Liver (tissue), 9 donors: ENCODE data around the gene TCF7L2. TPM values are rescaled to one million over a fixed set of nuclear protein-coding genes. Genes with fewer than 3 reads are reported as not detected.

Source experiments
- DNase-seq: peaks from one replicate; pipeline ENCODE4 v3.0.0-alpha.2; 2017; ENCODE audit warnings: low spot score
- H3K27ac ChIP-seq, 2 donors: one replicate each; pipeline ENCODE4 v1.7.0; 2013; ENCODE audit warnings: inconsistent platforms in 2 of 2, low read length in 2 of 2, control low read depth in 1 of 2, low read depth in 1 of 2, mild to moderate bottlenecking in 1 of 2
- H3K27me3 ChIP-seq, 4 donors: one replicate each; pipeline versions ENCODE4 v1.6.1 to v1.7.0; 2013; ENCODE audit warnings: low read length in 3 of 4, inconsistent platforms in 1 of 4, mild to moderate bottlenecking in 1 of 4, moderate library complexity in 1 of 4; ENCODE audit not compliant: control insufficient read depth in 4 of 4, insufficient read depth in 4 of 4
- H3K36me3 ChIP-seq, 4 donors: one replicate each; pipeline versions ENCODE4 v1.6.1 to v1.7.0; 2013; ENCODE audit warnings: low read length in 3 of 4, mild to moderate bottlenecking in 3 of 4, low read depth in 1 of 4, moderate library complexity in 1 of 4; ENCODE audit not compliant: control insufficient read depth in 4 of 4, insufficient read depth in 3 of 4
- H3K4me1 ChIP-seq, 4 donors: one replicate each; pipeline versions ENCODE4 v1.6.1 to v1.7.0; 2013; ENCODE audit warnings: low read length in 3 of 4, mild to moderate bottlenecking in 3 of 4, moderate library complexity in 1 of 4; ENCODE audit not compliant: control insufficient read depth in 4 of 4, insufficient read depth in 4 of 4
- H3K4me3 ChIP-seq, 3 donors: one replicate each; pipeline versions ENCODE4 v1.6.1 to v1.7.0; 2013; ENCODE audit warnings: low read length in 3 of 3, control low read depth in 1 of 3, low read depth in 1 of 3, mild to moderate bottlenecking in 1 of 3
- H3K9ac ChIP-seq, 2 donors: one replicate each; pipeline ENCODE4 v1.7.0; 2013; ENCODE audit warnings: low read length in 2 of 2, mild to moderate bottlenecking in 2 of 2, moderate library complexity in 2 of 2, control low read depth in 1 of 2, low read depth in 1 of 2
- H3K9me3 ChIP-seq, 4 donors: one replicate each; pipeline versions ENCODE4 v1.6.1 to v1.7.0; 2013; ENCODE audit warnings: low read length in 3 of 4; ENCODE audit not compliant: control insufficient read depth in 4 of 4
- FOXA1 ChIP-seq: IDR thresholded peaks from 2 replicates; pipeline ENCODE4 v1.6.1; 2016; ENCODE audit warnings: antibody characterized with exemption
- FOXA2 ChIP-seq: IDR thresholded peaks from 2 replicates; pipeline ENCODE4 v1.6.1; 2016; ENCODE audit warnings: antibody characterized with exemption
- GABPA ChIP-seq, 2 donors: IDR thresholded peaks in 1 of 2; conservative IDR thresholded peaks in 1 of 2; 2 replicates each; pipeline ENCODE4 v1.6.1; 2016; ENCODE audit warnings: antibody characterized with exemption in 2 of 2, mild to moderate bottlenecking in 1 of 2, moderate library complexity in 1 of 2
- HNF4A ChIP-seq, 2 donors: conservative IDR thresholded peaks; 2 replicates each; pipeline ENCODE4 v1.6.1; 2016; ENCODE audit warnings: antibody characterized with exemption in 2 of 2, mild to moderate bottlenecking in 2 of 2
- HNF4G ChIP-seq: IDR thresholded peaks from 2 replicates; pipeline ENCODE4 v1.6.1; 2016; ENCODE audit warnings: antibody characterized with exemption
- JUND ChIP-seq, 2 donors: IDR thresholded peaks; 2 replicates each; pipeline ENCODE4 v1.6.1; 2016; ENCODE audit warnings: antibody characterized with exemption in 2 of 2
- MAX ChIP-seq: IDR thresholded peaks from 2 replicates; pipeline ENCODE4 v1.6.1; 2016; ENCODE audit warnings: antibody characterized with exemption
- NR2F2 ChIP-seq: IDR thresholded peaks from 2 replicates; pipeline ENCODE4 v1.6.1; 2016; ENCODE audit warnings: antibody characterized with exemption
- RXRA ChIP-seq, 2 donors: IDR thresholded peaks; 2 replicates each; pipeline ENCODE4 v1.6.1; 2017 to 2018; ENCODE audit warnings: antibody characterized with exemption in 2 of 2, mild to moderate bottlenecking in 1 of 2
- SP1 ChIP-seq: IDR thresholded peaks from 2 replicates; pipeline ENCODE4 v1.6.1; 2018; ENCODE audit warnings: antibody characterized with exemption, mild to moderate bottlenecking
- TAF1 ChIP-seq: conservative IDR thresholded peaks from 2 replicates; pipeline ENCODE4 v1.6.1; 2016; ENCODE audit warnings: antibody characterized with exemption, mild to moderate bottlenecking
- YY1 ChIP-seq: IDR thresholded peaks from 2 replicates; pipeline ENCODE4 v1.6.1; 2016; ENCODE audit warnings: antibody characterized with exemption, mild to moderate bottlenecking
- WGBS: extraction: QIAGEN DNeasy Blood & Tissue Kit; methylation state at CpG from one replicate; pipeline ENCODE4 v1.1.7; 2013; 5-methylcytosine and 5-hydroxymethylcytosine counted together
- polyA plus RNA-seq, 2 donors: library from polyadenylated mRNA; stranded (reverse) in 1 of 2; unstranded in 1 of 2; fragments of 200-250 nt in 1 of 2; fragments of >200 nt in 1 of 2; fragmentation: Nextera tagmentation in 1 of 2; extraction: Ambion mirVana in 1 of 2; gene quantifications; one replicate each; pipeline versions ENCODE4 v1.2.1 to v1.2.3, GENCODE V29; 2013 to 2015
- total RNA-seq, 2 donors: library from RNA; depleted of rRNA; stranded (reverse); fragments of >200 nt; gene quantifications; one replicate each; pipeline ENCODE4 v1.2.3, GENCODE V29; 2014
- TF ChIP-seq, protein P1 (sequence below): IDR thresholded peaks from 2 replicates; pipeline ENCODE4 v1.6.1; 2016; ENCODE audit warnings: antibody characterized with exemption
- TF ChIP-seq, protein P2 (sequence below): IDR thresholded peaks from 2 replicates; pipeline ENCODE4 v1.6.1; 2016; ENCODE audit warnings: antibody characterized with exemption
- TF ChIP-seq, protein P3 (sequence below): fragments of 150-350 bp; IDR thresholded peaks from 2 replicates; pipeline ENCODE4 v1.5.1; 2017; ENCODE audit warnings: improper control_type of control experiment, low read depth, low read length; ENCODE audit not compliant: missing input control
- TF ChIP-seq, protein P4 (sequence below): IDR thresholded peaks from 2 replicates; pipeline ENCODE4 v1.6.1; 2016; ENCODE audit warnings: antibody characterized with exemption, mild to moderate bottlenecking
- donor health status: healthy.
- donor health status: healthy.
- donor health status: healthy.
- donor health status: healthy.
- donor health status: healthy.

The TCF7L2 gene
- total and polyA plus RNA-seq, 4 donors = 4.9 to 18.0 (median 8.3) TPM

- TF ChIP-seq, protein P1, sequence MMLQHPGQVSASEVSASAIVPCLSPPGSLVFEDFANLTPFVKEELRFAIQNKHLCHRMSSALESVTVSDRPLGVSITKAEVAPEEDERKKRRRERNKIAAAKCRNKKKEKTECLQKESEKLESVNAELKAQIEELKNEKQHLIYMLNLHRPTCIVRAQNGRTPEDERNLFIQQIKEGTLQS = no peak
- TF ChIP-seq GABPA (IDR thresholded peaks at IDR 0.05 in 1 of 2, conservative IDR thresholded peaks at IDR 0.05 in 1 of 2) (no peak), HNF4G (no peak), YY1 (no peak), HNF4A (conservative IDR thresholded peaks at IDR 0.05) (no peak), FOXA2 (no peak), MAX (no peak)
- TF ChIP-seq, protein P2, sequence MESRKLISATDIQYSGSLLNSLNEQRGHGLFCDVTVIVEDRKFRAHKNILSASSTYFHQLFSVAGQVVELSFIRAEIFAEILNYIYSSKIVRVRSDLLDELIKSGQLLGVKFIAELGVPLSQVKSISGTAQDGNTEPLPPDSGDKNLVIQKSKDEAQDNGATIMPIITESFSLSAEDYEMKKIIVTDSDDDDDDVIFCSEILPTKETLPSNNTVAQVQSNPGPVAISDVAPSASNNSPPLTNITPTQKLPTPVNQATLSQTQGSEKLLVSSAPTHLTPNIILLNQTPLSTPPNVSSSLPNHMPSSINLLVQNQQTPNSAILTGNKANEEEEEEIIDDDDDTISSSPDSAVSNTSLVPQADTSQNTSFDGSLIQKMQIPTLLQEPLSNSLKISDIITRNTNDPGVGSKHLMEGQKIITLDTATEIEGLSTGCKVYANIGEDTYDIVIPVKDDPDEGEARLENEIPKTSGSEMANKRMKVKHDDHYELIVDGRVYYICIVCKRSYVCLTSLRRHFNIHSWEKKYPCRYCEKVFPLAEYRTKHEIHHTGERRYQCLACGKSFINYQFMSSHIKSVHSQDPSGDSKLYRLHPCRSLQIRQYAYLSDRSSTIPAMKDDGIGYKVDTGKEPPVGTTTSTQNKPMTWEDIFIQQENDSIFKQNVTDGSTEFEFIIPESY = no peak
- TF ChIP-seq, protein P3, sequence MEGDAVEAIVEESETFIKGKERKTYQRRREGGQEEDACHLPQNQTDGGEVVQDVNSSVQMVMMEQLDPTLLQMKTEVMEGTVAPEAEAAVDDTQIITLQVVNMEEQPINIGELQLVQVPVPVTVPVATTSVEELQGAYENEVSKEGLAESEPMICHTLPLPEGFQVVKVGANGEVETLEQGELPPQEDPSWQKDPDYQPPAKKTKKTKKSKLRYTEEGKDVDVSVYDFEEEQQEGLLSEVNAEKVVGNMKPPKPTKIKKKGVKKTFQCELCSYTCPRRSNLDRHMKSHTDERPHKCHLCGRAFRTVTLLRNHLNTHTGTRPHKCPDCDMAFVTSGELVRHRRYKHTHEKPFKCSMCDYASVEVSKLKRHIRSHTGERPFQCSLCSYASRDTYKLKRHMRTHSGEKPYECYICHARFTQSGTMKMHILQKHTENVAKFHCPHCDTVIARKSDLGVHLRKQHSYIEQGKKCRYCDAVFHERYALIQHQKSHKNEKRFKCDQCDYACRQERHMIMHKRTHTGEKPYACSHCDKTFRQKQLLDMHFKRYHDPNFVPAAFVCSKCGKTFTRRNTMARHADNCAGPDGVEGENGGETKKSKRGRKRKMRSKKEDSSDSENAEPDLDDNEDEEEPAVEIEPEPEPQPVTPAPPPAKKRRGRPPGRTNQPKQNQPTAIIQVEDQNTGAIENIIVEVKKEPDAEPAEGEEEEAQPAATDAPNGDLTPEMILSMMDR = no peak
- H3K9me3 ChIP-seq = no peaks in the 10 kb centered on the region
- DNase-seq = no peak
- peak overlapping the region in 1 of 2 donors; percentile 33 for H3K27ac ChIP-seq
- H3K4me1 ChIP-seq = peaks cover 7 to 28% (median 25%) of the 10 kb centered on the region in 4 donors
- H3K4me3 ChIP-seq = no peak overlapping the region
- H3K27me3 ChIP-seq = no peaks in the 10 kb centered on the region
- 74% methylated on average over 4 of the region's 4 CpGs for WGBS
- no peaks in the 10 kb centered on the region for H3K36me3 ChIP-seq
- no peak overlapping the region for H3K9ac ChIP-seq
These were observed 76.6 kb downstream of the TCF7L2 start for GRCh38 chr10:113026679-113027078.

GRCh38 chr10:113027230-113027573 lies 77.2 kb downstream of the TCF7L2 start:
- no peak overlapping the region for H3K27ac ChIP-seq
- WGBS = 49% methylated on average over 2 of the region's 2 CpGs

More at GRCh38 chr10:113027230-113027573, 77.2 kb downstream of the TCF7L2 start:
- no peak overlapping the region for H3K9ac ChIP-seq
- no peak for DNase-seq
- H3K36me3 ChIP-seq = no peaks in the 10 kb centered on the region
- no peaks in the 10 kb centered on the region for H3K9me3 ChIP-seq
- no peak overlapping the region for H3K4me3 ChIP-seq
- H3K4me1 ChIP-seq = peaks cover 6 to 24% (median 20%) of the 10 kb centered on the region in 4 donors
- no peaks in the 10 kb centered on the region for H3K27me3 ChIP-seq
- TF ChIP-seq FOXA1 (no peak), RXRA (IDR thresholded peaks at IDR 0.05) (no peak), HNF4A (conservative IDR thresholded peaks at IDR 0.05) (no peak), TAF1 (no peak), FOXA2 (no peak), GABPA (IDR thresholded peaks at IDR 0.05 in 1 of 2, conservative IDR thresholded peaks at IDR 0.05 in 1 of 2) (no peak), JUND (IDR thresholded peaks at IDR 0.05) (no peak), HNF4G (no peak), NR2F2 (no peak), MAX (no peak), SP1 (no peak)
- TF ChIP-seq, protein P4, sequence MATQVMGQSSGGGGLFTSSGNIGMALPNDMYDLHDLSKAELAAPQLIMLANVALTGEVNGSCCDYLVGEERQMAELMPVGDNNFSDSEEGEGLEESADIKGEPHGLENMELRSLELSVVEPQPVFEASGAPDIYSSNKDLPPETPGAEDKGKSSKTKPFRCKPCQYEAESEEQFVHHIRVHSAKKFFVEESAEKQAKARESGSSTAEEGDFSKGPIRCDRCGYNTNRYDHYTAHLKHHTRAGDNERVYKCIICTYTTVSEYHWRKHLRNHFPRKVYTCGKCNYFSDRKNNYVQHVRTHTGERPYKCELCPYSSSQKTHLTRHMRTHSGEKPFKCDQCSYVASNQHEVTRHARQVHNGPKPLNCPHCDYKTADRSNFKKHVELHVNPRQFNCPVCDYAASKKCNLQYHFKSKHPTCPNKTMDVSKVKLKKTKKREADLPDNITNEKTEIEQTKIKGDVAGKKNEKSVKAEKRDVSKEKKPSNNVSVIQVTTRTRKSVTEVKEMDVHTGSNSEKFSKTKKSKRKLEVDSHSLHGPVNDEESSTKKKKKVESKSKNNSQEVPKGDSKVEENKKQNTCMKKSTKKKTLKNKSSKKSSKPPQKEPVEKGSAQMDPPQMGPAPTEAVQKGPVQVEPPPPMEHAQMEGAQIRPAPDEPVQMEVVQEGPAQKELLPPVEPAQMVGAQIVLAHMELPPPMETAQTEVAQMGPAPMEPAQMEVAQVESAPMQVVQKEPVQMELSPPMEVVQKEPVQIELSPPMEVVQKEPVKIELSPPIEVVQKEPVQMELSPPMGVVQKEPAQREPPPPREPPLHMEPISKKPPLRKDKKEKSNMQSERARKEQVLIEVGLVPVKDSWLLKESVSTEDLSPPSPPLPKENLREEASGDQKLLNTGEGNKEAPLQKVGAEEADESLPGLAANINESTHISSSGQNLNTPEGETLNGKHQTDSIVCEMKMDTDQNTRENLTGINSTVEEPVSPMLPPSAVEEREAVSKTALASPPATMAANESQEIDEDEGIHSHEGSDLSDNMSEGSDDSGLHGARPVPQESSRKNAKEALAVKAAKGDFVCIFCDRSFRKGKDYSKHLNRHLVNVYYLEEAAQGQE = no peak
- TF ChIP-seq, protein P1 = no peak
- TF ChIP-seq, protein P3 = no peak
